GM12892 (cell line): Measurements from ENCODE around the gene PROX1.

Source experiments
- POLR2A ChIP-seq: IDR thresholded peaks from 2 replicates; pipeline ENCODE4 v1.6.1; 2011; ENCODE audit warnings: low read depth, low read length, control low read depth
- POLR2AphosphoS5 ChIP-seq: IDR thresholded peaks from 2 replicates; pipeline ENCODE4 v1.6.1; 2011; ENCODE audit warnings: low read depth, low read length, control low read depth
- TAF1 ChIP-seq: IDR thresholded peaks from 2 replicates; pipeline ENCODE4 v1.6.1; 2011; ENCODE audit warnings: low read depth, mild to moderate bottlenecking, control low read depth, low read length, borderline replicate concordance

DNA sequence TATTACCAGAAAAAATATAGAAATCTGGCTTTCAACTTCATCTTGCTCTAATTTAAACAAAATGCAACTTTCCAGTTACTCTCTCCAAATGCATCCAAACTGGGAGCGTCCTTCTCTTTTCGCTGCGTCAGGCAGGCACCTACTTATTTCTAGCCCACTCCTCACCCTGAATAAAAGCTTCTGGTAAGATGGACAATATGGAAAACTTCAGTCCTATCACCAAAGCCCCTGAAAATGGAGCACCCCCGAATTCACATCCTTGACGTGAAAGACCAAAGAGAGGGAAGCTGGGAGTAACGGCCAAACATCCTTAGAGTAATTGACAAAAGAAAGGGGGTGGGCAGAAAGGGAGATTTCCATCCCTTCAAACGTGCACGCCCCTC is 5.5 kb upstream of the PROX1 start:
- TF ChIP-seq POLR2A, result no peak
- no peak for TF ChIP-seq POLR2AphosphoS5
- TF ChIP-seq TAF1, result no peak
